ENCODE results near the gene MTCH1.

Gene MTCH1

GRCh38 chr6:36926708-36927513 is 59.1 kb downstream of the MTCH1 start:
- H3K27ac ChIP-seq = no peak overlapping the region
- TF ChIP-seq ZFX (IDR thresholded peaks at IDR 0.05) (no peak), CTCF (conservative IDR thresholded peaks at IDR 0.05) (no peak)

- no peak for TF ChIP-seq CTCF (conservative IDR thresholded peaks at IDR 0.05)
- H3K27ac ChIP-seq = no peak overlapping the region
Measured at GRCh38 chr6:36925809-36926208, 60.2 kb downstream of the MTCH1 start.

GRCh38 chr6:36924778-36925374 is 61.1 kb downstream of the MTCH1 start:
- TF ChIP-seq CTCF (conservative IDR thresholded peaks at IDR 0.05) = no peak
- no peak for TF ChIP-seq ZFX (IDR thresholded peaks at IDR 0.05)
- H3K27ac ChIP-seq = no peak overlapping the region

- no peak overlapping the region for H3K27ac ChIP-seq
- TF ChIP-seq ZFX (IDR thresholded peaks at IDR 0.05) (no peak), CTCF (conservative IDR thresholded peaks at IDR 0.05) (no peak)
Measured at GRCh38 chr6:36924131-36924530, 61.9 kb downstream of the MTCH1 start.

- H3K27ac ChIP-seq = peak overlapping the region; percentile 20; the same call in 1 of the 2 replicates
- TF ChIP-seq CTCF (conservative IDR thresholded peaks at IDR 0.05) = no peak
- TF ChIP-seq ZFX (IDR thresholded peaks at IDR 0.05) = no peak
Measured at GRCh38 chr6:36920546-36920945, 65.5 kb downstream of the MTCH1 start.

GRCh38 chr6:36920049-36920448 is 65.9 kb downstream of the MTCH1 start:
- H3K27ac ChIP-seq = peak overlapping the region; percentile 20; the same call in 1 of the 2 replicates
- TF ChIP-seq CTCF (conservative IDR thresholded peaks at IDR 0.05) = no peak
- no peak for TF ChIP-seq ZFX (IDR thresholded peaks at IDR 0.05)
